HUES48 (cell line): ENCODE results near the gene TYW3.
"Not testable (repeated sequence)": the region's sequence is repeated elsewhere in the genome, so short reads cannot be mapped to it uniquely, and the experiment has no call there.

ENCODE experiments used
- H3K27ac ChIP-seq: one replicate; pipeline ENCODE4 v1.7.0; 2013; ENCODE audit warnings: low read depth, low read length, inconsistent platforms
- H3K27me3 ChIP-seq: 2 replicates; pipeline ENCODE4 v1.6.1; 2013; ENCODE audit warnings: mild to moderate bottlenecking, low read length; ENCODE audit not compliant: control insufficient read depth, insufficient read depth
- H3K36me3 ChIP-seq: 2 replicates; pipeline ENCODE4 v1.6.1; 2013; ENCODE audit warnings: low read length; ENCODE audit not compliant: control insufficient read depth, insufficient read depth
- H3K4me1 ChIP-seq: 2 replicates; pipeline ENCODE4 v1.6.1; 2013; ENCODE audit warnings: mild to moderate bottlenecking, low read length; ENCODE audit not compliant: control insufficient read depth, insufficient read depth
- H3K4me3 ChIP-seq: 2 replicates; pipeline ENCODE4 v1.5.1; 2013; ENCODE audit warnings: mild to moderate bottlenecking, low read depth, low read length
- H3K9ac ChIP-seq: 2 replicates; pipeline ENCODE4 v1.6.1; 2013; ENCODE audit warnings: mild to moderate bottlenecking, low read depth, low read length, moderate library complexity
- H3K9me3 ChIP-seq: 2 replicates; pipeline ENCODE4 v1.6.1; 2013; ENCODE audit warnings: low read length; ENCODE audit not compliant: control insufficient read depth, insufficient read depth

Gene TYW3

GRCh38 chr1:74729741-74730478 lies 3.0 kb upstream of the TYW3 start:
- Histone ChIP-seq H3K4me3 (no peak overlapping the region), H3K4me1 (peaks cover 13% of the 10 kb centered on the region), H3K9ac (no peak overlapping the region), H3K9me3 (peaks cover 7% of the 10 kb centered on the region; the same call in 1 of the 2 replicates), H3K27me3 (no peaks in the 10 kb centered on the region), H3K27ac (no peak overlapping the region), H3K36me3 (0 out of 2 replicates have a peak, but pooled peaks cover 5% of the 10 kb centered on the region)

GRCh38 chr1:74731399-74732052 lies 1.4 kb upstream of the TYW3 start:
- Histone ChIP-seq H3K4me3 (0 out of 2 replicates have a peak overlapping the region, but pooled peaks have one; percentile 19), H3K27ac (peak overlapping the region; percentile 45), H3K9me3 (no peaks in the 10 kb centered on the region), H3K36me3 (peaks cover 7% of the 10 kb centered on the region), H3K27me3 (no peaks in the 10 kb centered on the region), H3K4me1 (peaks cover 13% of the 10 kb centered on the region), H3K9ac (no peak overlapping the region)

- peak overlapping the region; percentile 97; the same call in 1 of the 2 replicates for H3K9ac ChIP-seq
- H3K9me3 ChIP-seq, H3K27me3 ChIP-seq: not testable (repeated sequence)
- peaks cover 13% of the 10 kb centered on the region for H3K4me1 ChIP-seq
- peaks cover 12% of the 10 kb centered on the region for H3K36me3 ChIP-seq
- peak overlapping the region; percentile 90 for H3K4me3 ChIP-seq
- H3K27ac ChIP-seq: peak overlapping the region; percentile 97
These were observed 643 bp upstream of the TYW3 start for GRCh38 chr1:74732071-74732946.

GRCh38 chr1:74733604-74734484 lies 892 bp downstream of the TYW3 start:
- Histone ChIP-seq H3K27me3 (no peaks in the 10 kb centered on the region), H3K36me3 (peaks cover 24% of the 10 kb centered on the region), H3K4me1 (peaks cover 13% of the 10 kb centered on the region), H3K4me3 (peak overlapping the region; percentile 90), H3K9ac (peak overlapping the region; percentile 97), H3K27ac (peak overlapping the region; percentile 97), H3K9me3 (no peaks in the 10 kb centered on the region)

- peaks cover 3% of the 10 kb centered on the region; the same call in 1 of the 2 replicates for H3K9me3 ChIP-seq
- H3K27ac ChIP-seq: no peak overlapping the region
- no peak overlapping the region for H3K9ac ChIP-seq
- no peaks in the 10 kb centered on the region for H3K27me3 ChIP-seq
- H3K4me3 ChIP-seq: no peak overlapping the region
- peaks cover 45% of the 10 kb centered on the region for H3K36me3 ChIP-seq
- H3K4me1 ChIP-seq: peaks cover 6% of the 10 kb centered on the region; the same call in 1 of the 2 replicates
These were observed 4.4 kb downstream of the TYW3 start for GRCh38 chr1:74737333-74737732.

GRCh38 chr1:74740307-74740980 lies 7.5 kb downstream of the TYW3 start:
- H3K27me3 ChIP-seq, H3K4me3 ChIP-seq, H3K27ac ChIP-seq, H3K9me3 ChIP-seq, H3K4me1 ChIP-seq, H3K9ac ChIP-seq: not testable (repeated sequence)
- H3K36me3 ChIP-seq: peaks cover 54% of the 10 kb centered on the region

GRCh38 chr1:74745247-74745646 lies 12.3 kb downstream of the TYW3 start:
- H3K27me3 ChIP-seq, H3K9ac ChIP-seq, H3K4me3 ChIP-seq, H3K9me3 ChIP-seq, H3K4me1 ChIP-seq, H3K27ac ChIP-seq: not testable (repeated sequence)
- peaks cover 45% of the 10 kb centered on the region for H3K36me3 ChIP-seq

- no peak overlapping the region for H3K27ac ChIP-seq
- H3K27me3 ChIP-seq: no peaks in the 10 kb centered on the region
- peaks cover 6% of the 10 kb centered on the region; the same call in 1 of the 2 replicates for H3K9me3 ChIP-seq
- H3K36me3 ChIP-seq: peaks cover 58% of the 10 kb centered on the region
- peaks cover 3% of the 10 kb centered on the region; the same call in 1 of the 2 replicates for H3K4me1 ChIP-seq
- no peak overlapping the region for H3K9ac ChIP-seq
- H3K4me3 ChIP-seq: no peak overlapping the region
These were observed 16.0 kb downstream of the TYW3 start for GRCh38 chr1:74748960-74749359.

- Histone ChIP-seq H3K4me3 (no peak overlapping the region), H3K27ac (no peak overlapping the region), H3K4me1 (peaks cover 3% of the 10 kb centered on the region; the same call in 1 of the 2 replicates), H3K27me3 (no peaks in the 10 kb centered on the region), H3K9ac (no peak overlapping the region), H3K9me3 (peaks cover 16% of the 10 kb centered on the region), H3K36me3 (peaks cover 72% of the 10 kb centered on the region)
These were observed 20.2 kb downstream of the TYW3 start for GRCh38 chr1:74753104-74753503.
